Adipocyte (in vitro differentiated cells): ENCODE measurements around the gene NUP107.
A peak's percentile ranks its signal among the peaks of the same experiment; 100 is the strongest.

ENCODE experiments used
- DNase-seq: peaks from one replicate; pipeline ENCODE4 v3.0.0-alpha.2; 2015; ENCODE audit warnings: low read depth
- H3K27me3 ChIP-seq: replicated peaks from 2 replicates; pipeline ENCODE4 v1.7.0; 2013; ENCODE audit warnings: mild to moderate bottlenecking, low read length, moderate library complexity; ENCODE audit not compliant: control insufficient read depth, insufficient read depth
- H3K36me3 ChIP-seq: 2 replicates; pipeline ENCODE4 v1.7.0; 2013; ENCODE audit warnings: low read length, mild to moderate bottlenecking, moderate library complexity; ENCODE audit not compliant: control insufficient read depth, insufficient read depth, severe bottlenecking
- H3K4me1 ChIP-seq: 2 replicates; pipeline ENCODE4 v1.7.0; 2013; ENCODE audit warnings: mild to moderate bottlenecking, low read length, moderate library complexity; ENCODE audit not compliant: control insufficient read depth, insufficient read depth
- H3K4me3 ChIP-seq: 2 replicates; pipeline ENCODE4 v1.7.0; 2013; ENCODE audit warnings: mild to moderate bottlenecking, low read length, moderate library complexity
- H3K9ac ChIP-seq: 2 replicates; pipeline ENCODE4 v1.7.0; 2013; ENCODE audit warnings: mild to moderate bottlenecking, low read length, moderate library complexity
- H3K9me3 ChIP-seq: 2 replicates; pipeline ENCODE4 v1.7.0; 2013; ENCODE audit warnings: mild to moderate bottlenecking, low read length, moderate library complexity; ENCODE audit not compliant: control insufficient read depth

The NUP107 gene

GRCh38 chr12:68790952-68791234 lies 104.1 kb downstream of the NUP107 start:
- H3K27me3 ChIP-seq, result no peaks in the 10 kb centered on the region
- no peak overlapping the region for H3K9ac ChIP-seq
- DNase-seq, result no peak
- H3K4me1 ChIP-seq, result peaks cover 34% of the 10 kb centered on the region
- no peaks in the 10 kb centered on the region for H3K9me3 ChIP-seq
- no peak overlapping the region for H3K4me3 ChIP-seq
- no peaks in the 10 kb centered on the region for H3K36me3 ChIP-seq

DNA sequence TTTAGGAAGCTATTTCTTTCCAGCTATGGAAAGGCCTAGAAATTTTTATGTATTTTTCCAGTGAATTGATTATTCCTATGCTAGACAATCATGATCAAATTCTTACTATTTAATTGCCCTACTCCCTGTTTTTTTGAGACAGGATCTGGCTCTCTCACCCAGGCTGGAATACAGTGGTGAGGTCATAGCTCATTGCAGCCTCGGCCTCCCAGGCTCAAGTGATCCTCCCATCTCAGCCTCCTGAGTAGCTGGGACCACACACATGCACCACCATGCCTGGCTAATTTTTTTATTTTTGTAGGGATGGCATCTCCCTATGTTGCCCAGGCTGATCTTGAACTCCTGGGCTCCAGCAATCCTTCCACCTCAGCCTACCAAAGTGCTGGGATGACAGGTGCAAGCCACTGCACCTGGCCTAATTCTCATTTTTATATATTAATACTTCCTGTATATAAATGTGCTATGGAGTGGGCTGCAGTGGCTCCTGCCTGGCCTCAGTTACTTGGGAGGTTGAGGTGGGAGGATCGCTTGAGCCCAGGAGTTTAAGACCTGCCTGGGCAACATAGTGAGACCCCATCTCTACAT lies 105.2 kb downstream of the NUP107 start:
- Histone ChIP-seq H3K27me3 (no peaks in the 10 kb centered on the region), H3K9ac (no peak overlapping the region), H3K36me3 (no peaks in the 10 kb centered on the region), H3K9me3 (no peaks in the 10 kb centered on the region), H3K4me1 (peaks cover 26% of the 10 kb centered on the region), H3K4me3 (no peak overlapping the region)
- DNase-seq, result no peak

DNA sequence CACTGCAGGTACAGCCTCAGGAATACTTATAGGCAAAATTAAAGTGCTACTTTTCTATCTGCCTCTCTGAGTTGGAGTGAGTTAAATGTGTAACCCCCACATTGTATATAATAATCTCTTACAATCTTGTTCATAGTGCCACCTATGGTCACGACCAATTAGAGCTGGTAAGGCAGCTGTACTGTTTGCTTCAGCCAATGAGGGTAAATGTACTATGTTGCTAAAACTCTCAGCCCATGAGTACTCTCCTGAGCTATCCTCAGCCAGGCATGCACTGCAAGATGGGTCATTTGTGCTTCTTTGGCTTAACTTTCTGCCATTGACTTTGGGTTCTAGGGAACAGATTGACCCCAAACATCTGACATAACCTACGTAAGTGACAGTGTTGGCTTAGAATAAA lies 106.2 kb downstream of the NUP107 start:
- DNase-seq, result no peak
- Histone ChIP-seq H3K4me1 (peaks cover 17% of the 10 kb centered on the region), H3K9ac (no peak overlapping the region), H3K36me3 (no peaks in the 10 kb centered on the region), H3K27me3 (no peaks in the 10 kb centered on the region), H3K4me3 (no peak overlapping the region), H3K9me3 (no peaks in the 10 kb centered on the region)

DNA sequence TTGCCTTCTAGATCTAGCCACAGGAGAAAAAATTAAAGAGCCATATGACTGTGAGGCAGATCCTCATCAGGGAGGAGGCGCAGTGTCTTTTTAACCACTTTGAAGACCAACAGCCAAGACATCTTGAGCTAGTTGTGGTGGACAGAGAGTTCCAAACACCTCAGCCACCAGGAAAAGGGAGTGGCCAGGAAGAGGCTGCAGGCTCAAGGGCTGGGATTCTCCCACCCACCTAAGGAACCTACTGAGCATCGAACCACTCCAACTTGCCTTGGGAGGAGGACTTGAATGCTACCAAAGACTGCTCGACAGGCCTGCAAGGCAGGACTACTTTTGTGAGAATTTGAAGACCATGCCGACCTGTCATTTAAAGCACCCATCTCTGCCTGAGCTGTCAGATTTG lies 106.7 kb downstream of the NUP107 start:
- DNase-seq, result no peak
- no peaks in the 10 kb centered on the region for H3K36me3 ChIP-seq
- H3K4me3 ChIP-seq, result no peak overlapping the region
- H3K27me3 ChIP-seq, result no peaks in the 10 kb centered on the region
- no peaks in the 10 kb centered on the region for H3K9me3 ChIP-seq
- peaks cover 12% of the 10 kb centered on the region for H3K4me1 ChIP-seq
- no peak overlapping the region for H3K9ac ChIP-seq

- Histone ChIP-seq H3K36me3 (no peaks in the 10 kb centered on the region), H3K4me3 (no peak overlapping the region), H3K4me1 (peaks cover 5% of the 10 kb centered on the region), H3K27me3 (no peaks in the 10 kb centered on the region), H3K9ac (no peak overlapping the region), H3K9me3 (no peaks in the 10 kb centered on the region)
- no peak for DNase-seq
These were observed 107.3 kb downstream of the NUP107 start for GRCh38 chr12:68793975-68794652.

DNA sequence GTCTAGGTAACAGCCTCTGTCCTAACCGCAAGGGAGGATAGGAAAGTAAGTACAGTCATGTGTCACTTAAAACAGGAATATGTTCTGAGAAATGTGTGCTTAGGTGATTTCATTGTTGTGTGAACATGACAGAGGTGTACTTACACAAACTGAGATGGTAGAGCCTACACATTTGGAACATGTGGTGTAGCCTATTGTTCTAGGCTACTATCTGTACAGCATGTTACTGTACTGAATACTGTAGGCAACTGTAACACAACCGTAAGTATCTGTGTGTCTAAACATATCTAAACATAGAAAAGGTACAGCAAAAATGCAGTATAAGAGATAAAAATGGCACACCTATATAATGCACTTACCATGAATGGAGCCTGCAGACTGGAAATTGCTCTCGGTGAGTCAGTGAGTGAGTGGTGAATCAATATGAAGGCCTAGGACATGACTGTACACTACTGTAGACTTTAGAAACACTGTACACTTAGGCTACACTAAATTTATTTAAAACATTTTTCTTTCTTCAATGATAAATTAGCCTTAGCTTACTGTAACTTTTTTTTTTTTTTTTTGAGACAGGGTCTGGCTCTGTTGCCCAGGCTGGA lies 108.0 kb downstream of the NUP107 start:
- H3K9ac ChIP-seq, result no peak overlapping the region
- H3K9me3 ChIP-seq, result no peaks in the 10 kb centered on the region
- H3K4me1 ChIP-seq, result peaks cover 4% of the 10 kb centered on the region
- H3K27me3 ChIP-seq, result no peaks in the 10 kb centered on the region
- H3K36me3 ChIP-seq, result no peaks in the 10 kb centered on the region
- no peak overlapping the region for H3K4me3 ChIP-seq
- DNase-seq, result peak; percentile 42
